SU-DHL-6 (cell line): ENCODE data around the gene SDK1.

Experiments
- H2AFZ ChIP-seq: fragments of 200-600 bp; sonication (generic); 2 replicates; pipeline ENCODE4 v1.6.1; 2014; ENCODE audit warnings: low read depth, mild to moderate bottlenecking, moderate library complexity, mixed read lengths, antibody characterized with exemption, low read length; ENCODE audit not compliant: severe bottlenecking
- H3F3A ChIP-seq: fragments of 200-600 bp; shearing (Covaris generic); 2 replicates; pipeline ENCODE4 v1.6.0; 2016; ENCODE audit warnings: antibody characterized with exemption, mild to moderate bottlenecking; ENCODE audit not compliant: insufficient read depth
- H3K27ac ChIP-seq: fragments of 200-600 bp; sonication (generic); 2 replicates; pipeline ENCODE4 v1.5.1; 2016; ENCODE audit warnings: low read depth, mild to moderate bottlenecking, low read length, moderate library complexity, mixed read lengths
- H3K27me3 ChIP-seq: fragments of 200-600 bp; sonication (generic), shearing (Covaris generic); 2 replicates; pipeline ENCODE4 v1.6.0; 2014; ENCODE audit warnings: mild to moderate bottlenecking, low read length
- H3K36me3 ChIP-seq: fragments of 200-600 bp; sonication (generic); 2 replicates; pipeline ENCODE4 v1.6.1; 2014; ENCODE audit warnings: mild to moderate bottlenecking, low read length, mixed read lengths
- H3K4me2 ChIP-seq: fragments of 300-600, 200-600 bp; shearing (Covaris generic), sonication (generic); 2 replicates; pipeline ENCODE4 v1.6.0; 2014; ENCODE audit warnings: low read length, low read depth, mild to moderate bottlenecking; ENCODE audit not compliant: poor library complexity, severe bottlenecking
- H3K4me3 ChIP-seq: fragments of 200-600 bp; sonication (generic); 2 replicates; pipeline ENCODE4 v1.5.1; 2014; ENCODE audit warnings: antibody characterized with exemption, low read length, mild to moderate bottlenecking, mixed read lengths; ENCODE audit not compliant: insufficient read depth, poor library complexity, severe bottlenecking
- H3K79me2 ChIP-seq: fragments of 200-600 bp; sonication (generic); 2 replicates; pipeline ENCODE4 v1.6.1; 2014; ENCODE audit warnings: mild to moderate bottlenecking, low read length, moderate library complexity; ENCODE audit not compliant: insufficient read depth
- H3K9ac ChIP-seq: fragments of 200-600 bp; sonication (generic); 2 replicates; pipeline ENCODE4 v1.7.0; 2014; ENCODE audit warnings: mild to moderate bottlenecking, low read length
- H3K9me2 ChIP-seq: fragments of 200-600 bp; sonication (generic); replicated peaks from 2 replicates; pipeline ENCODE4 v1.6.1; 2014; ENCODE audit warnings: low read length; ENCODE audit not compliant: insufficient read depth
- H3K9me3 ChIP-seq: fragments of 200-600 bp; sonication (generic); 2 replicates; pipeline ENCODE4 v1.6.1; 2014; ENCODE audit warnings: low read length, mixed read lengths; ENCODE audit not compliant: insufficient read depth
- H4K20me1 ChIP-seq: fragments of 200-600 bp; sonication (generic); 2 replicates; pipeline ENCODE4 v1.6.1; 2014; ENCODE audit warnings: low read depth, mild to moderate bottlenecking, antibody characterized with exemption, low read length, moderate library complexity, mixed read lengths
- CTCF ChIP-seq: fragments of 200-600 bp; sonication (generic); IDR thresholded peaks from one replicate; pipeline ENCODE4 v1.5.1; 2017; ENCODE audit warnings: antibody characterized with exemption, mild to moderate bottlenecking, low read length, moderate library complexity; ENCODE audit not compliant: insufficient read depth, poor library complexity, severe bottlenecking
- EZH2phosphoT487 ChIP-seq: fragments of 200-600 bp; sonication (generic), shearing (Covaris generic); conservative IDR thresholded peaks from 2 replicates; pipeline ENCODE4 v1.6.1; 2018; ENCODE audit warnings: mild to moderate bottlenecking, antibody characterized with exemption, low read length, moderate library complexity, mixed read lengths

Gene SDK1

GRCh38 chr7:4190010-4190981 is 889.2 kb downstream of the SDK1 start:
- no peak for TF ChIP-seq CTCF
- no peak for TF ChIP-seq EZH2phosphoT487

GRCh38 chr7:4191046-4191445 is 890.0 kb downstream of the SDK1 start:
- H3K9me3 ChIP-seq: no peaks in the 10 kb centered on the region

More at GRCh38 chr7:4190010-4190981, 889.2 kb downstream of the SDK1 start:
- no peaks in the 10 kb centered on the region for H3K36me3 ChIP-seq
- H3F3A ChIP-seq: no peaks in the 10 kb centered on the region
- no peak overlapping the region for H3K4me3 ChIP-seq
- no peaks in the 10 kb centered on the region for H4K20me1 ChIP-seq
- no peaks in the 10 kb centered on the region for H3K27me3 ChIP-seq
- H3K27ac ChIP-seq: no peak overlapping the region
- H3K9me3 ChIP-seq: no peaks in the 10 kb centered on the region
- no peaks in the 10 kb centered on the region for H3K79me2 ChIP-seq
- no peaks in the 10 kb centered on the region for H3K9me2 ChIP-seq
- no peak overlapping the region for H2AFZ ChIP-seq
- no peak overlapping the region for H3K4me2 ChIP-seq
- no peak overlapping the region for H3K9ac ChIP-seq

GRCh38 chr7:4191525-4191924 is 890.5 kb downstream of the SDK1 start:
- TF ChIP-seq EZH2phosphoT487 (no peak), CTCF (no peak)
- H3K9me3 ChIP-seq: no peaks in the 10 kb centered on the region
- H3K27ac ChIP-seq: no peak overlapping the region
- no peak overlapping the region for H3K9ac ChIP-seq
- no peak overlapping the region for H3K4me3 ChIP-seq
- no peaks in the 10 kb centered on the region for H3F3A ChIP-seq
- no peaks in the 10 kb centered on the region for H3K27me3 ChIP-seq
- no peaks in the 10 kb centered on the region for H3K79me2 ChIP-seq
- no peak overlapping the region for H2AFZ ChIP-seq
- H3K9me2 ChIP-seq: no peaks in the 10 kb centered on the region
- H4K20me1 ChIP-seq: no peaks in the 10 kb centered on the region
- H3K36me3 ChIP-seq: no peaks in the 10 kb centered on the region
- H3K4me2 ChIP-seq: no peak overlapping the region

More at GRCh38 chr7:4191046-4191445, 890.0 kb downstream of the SDK1 start:
- H3K4me2 ChIP-seq: no peak overlapping the region
- no peak overlapping the region for H3K9ac ChIP-seq
- H3K4me3 ChIP-seq: no peak overlapping the region
- H4K20me1 ChIP-seq: no peaks in the 10 kb centered on the region
- no peaks in the 10 kb centered on the region for H3K79me2 ChIP-seq
- H3K27ac ChIP-seq: no peak overlapping the region
- no peaks in the 10 kb centered on the region for H3F3A ChIP-seq
- H3K9me2 ChIP-seq: no peaks in the 10 kb centered on the region
- no peaks in the 10 kb centered on the region for H3K27me3 ChIP-seq
- TF ChIP-seq EZH2phosphoT487 (no peak), CTCF (no peak)
- no peaks in the 10 kb centered on the region for H3K36me3 ChIP-seq
- no peak overlapping the region for H2AFZ ChIP-seq
